Fibroblast of pulmonary artery (primary cell): Measurements from ENCODE around the gene LIG4.

Experiments
- DNase-seq: peaks from one replicate; pipeline ENCODE4 v3.0.0-alpha.2; 2010; ENCODE audit warnings: low read depth
- H3K4me3 ChIP-seq: replicated peaks from 2 replicates; pipeline ENCODE4 v1.5.1; 2011; ENCODE audit warnings: low read depth, mild to moderate bottlenecking, control low read depth, low read length, moderate library complexity
- TF ChIP-seq, protein P1 (sequence below): IDR thresholded peaks from 2 replicates; pipeline ENCODE4 v1.5.1; 2011; ENCODE audit warnings: mild to moderate bottlenecking, control low read depth, low read length, inconsistent platforms; ENCODE audit errors: missing control alignments

The LIG4 gene

DNA sequence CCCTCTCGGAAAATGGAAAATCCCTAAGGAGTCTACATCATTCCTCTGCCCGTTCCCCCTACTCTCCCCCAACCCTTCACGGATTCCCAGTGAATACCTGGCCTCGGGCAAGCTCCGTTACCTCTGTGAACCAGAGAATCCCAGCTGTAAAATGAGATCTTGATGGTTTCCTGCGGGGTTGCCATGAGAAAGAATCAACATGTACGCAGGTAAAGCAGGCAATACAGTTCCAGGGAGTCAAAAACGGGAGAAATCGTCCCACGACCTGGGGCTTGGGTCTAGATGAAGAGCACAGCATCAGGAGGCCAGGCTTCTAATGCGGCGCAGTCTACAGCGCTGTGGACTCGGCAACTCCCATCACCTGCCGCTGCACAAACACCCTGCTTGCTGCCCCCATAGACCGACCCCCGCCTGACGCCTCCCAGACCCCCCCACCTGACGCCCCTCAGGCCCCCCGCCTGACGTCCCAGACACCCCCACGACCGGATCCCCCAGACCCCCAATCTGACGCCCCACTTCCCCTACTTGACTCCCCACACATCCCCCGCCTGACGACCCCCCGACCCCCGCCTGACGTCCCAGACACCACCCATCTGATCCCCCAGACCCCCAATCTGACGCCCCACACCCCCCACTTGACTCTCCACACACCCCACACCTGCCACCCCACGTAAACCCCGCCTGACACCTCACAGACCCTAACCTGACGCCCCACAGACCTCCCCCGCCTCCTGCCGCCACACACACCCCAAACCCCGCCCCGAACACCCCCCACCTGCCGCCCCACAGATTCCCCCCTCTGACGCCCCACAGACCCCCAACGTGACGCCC is 680 bp downstream of the LIG4 start:
- TF ChIP-seq, protein P1, sequence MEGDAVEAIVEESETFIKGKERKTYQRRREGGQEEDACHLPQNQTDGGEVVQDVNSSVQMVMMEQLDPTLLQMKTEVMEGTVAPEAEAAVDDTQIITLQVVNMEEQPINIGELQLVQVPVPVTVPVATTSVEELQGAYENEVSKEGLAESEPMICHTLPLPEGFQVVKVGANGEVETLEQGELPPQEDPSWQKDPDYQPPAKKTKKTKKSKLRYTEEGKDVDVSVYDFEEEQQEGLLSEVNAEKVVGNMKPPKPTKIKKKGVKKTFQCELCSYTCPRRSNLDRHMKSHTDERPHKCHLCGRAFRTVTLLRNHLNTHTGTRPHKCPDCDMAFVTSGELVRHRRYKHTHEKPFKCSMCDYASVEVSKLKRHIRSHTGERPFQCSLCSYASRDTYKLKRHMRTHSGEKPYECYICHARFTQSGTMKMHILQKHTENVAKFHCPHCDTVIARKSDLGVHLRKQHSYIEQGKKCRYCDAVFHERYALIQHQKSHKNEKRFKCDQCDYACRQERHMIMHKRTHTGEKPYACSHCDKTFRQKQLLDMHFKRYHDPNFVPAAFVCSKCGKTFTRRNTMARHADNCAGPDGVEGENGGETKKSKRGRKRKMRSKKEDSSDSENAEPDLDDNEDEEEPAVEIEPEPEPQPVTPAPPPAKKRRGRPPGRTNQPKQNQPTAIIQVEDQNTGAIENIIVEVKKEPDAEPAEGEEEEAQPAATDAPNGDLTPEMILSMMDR: no peak
- H3K4me3 ChIP-seq: peak overlapping the region; percentile 62
- DNase-seq: no peak

- DNase-seq: no peak
- H3K4me3 ChIP-seq: peak overlapping the region; percentile 62
- TF ChIP-seq, protein P1: no peak
Observed at GRCh38 chr13:108213946-108214345, 1.4 kb downstream of the LIG4 start.

DNA sequence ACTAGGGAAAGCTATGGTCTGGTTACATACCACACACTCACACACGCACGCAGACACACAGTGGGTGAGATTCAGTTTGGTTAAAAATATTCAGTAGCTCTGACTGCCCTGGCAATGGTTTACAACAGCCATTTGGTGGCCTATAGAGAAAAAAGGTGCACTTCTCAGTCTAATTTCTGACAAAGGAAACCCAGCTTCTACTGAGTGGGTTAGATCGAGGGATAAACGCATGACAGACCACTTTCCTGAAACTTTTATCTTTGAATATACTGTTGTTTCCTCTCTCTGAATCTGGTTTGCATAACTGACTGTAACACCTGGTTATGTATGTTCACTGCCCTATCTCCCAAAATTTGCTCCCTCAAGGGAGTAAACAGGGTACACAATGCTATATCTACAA is 2.5 kb downstream of the LIG4 start:
- no peak overlapping the region for H3K4me3 ChIP-seq
- no peak for DNase-seq
- TF ChIP-seq, protein P1: no peak

DNA sequence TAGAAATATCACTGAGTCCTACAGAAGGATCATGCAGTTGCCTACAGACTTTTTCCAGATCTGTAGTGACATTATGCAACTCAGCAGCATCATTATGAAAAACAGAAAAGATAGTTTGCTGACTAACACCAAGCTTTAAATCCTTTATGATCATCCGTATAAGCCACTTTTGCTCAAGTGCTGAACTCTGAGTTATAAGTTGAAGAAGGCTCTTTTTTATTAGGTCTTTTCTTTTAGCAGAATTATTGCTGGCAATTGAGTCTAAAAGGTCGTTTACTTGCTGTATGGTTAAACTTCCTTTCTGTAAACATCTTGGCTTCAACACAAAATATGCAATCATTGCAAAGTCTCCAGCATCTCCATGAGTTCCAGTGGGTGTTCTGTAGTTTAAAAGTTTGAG is 4.8 kb downstream of the LIG4 start:
- no peak for DNase-seq
- H3K4me3 ChIP-seq: no peak overlapping the region
- TF ChIP-seq, protein P1: no peak

DNA sequence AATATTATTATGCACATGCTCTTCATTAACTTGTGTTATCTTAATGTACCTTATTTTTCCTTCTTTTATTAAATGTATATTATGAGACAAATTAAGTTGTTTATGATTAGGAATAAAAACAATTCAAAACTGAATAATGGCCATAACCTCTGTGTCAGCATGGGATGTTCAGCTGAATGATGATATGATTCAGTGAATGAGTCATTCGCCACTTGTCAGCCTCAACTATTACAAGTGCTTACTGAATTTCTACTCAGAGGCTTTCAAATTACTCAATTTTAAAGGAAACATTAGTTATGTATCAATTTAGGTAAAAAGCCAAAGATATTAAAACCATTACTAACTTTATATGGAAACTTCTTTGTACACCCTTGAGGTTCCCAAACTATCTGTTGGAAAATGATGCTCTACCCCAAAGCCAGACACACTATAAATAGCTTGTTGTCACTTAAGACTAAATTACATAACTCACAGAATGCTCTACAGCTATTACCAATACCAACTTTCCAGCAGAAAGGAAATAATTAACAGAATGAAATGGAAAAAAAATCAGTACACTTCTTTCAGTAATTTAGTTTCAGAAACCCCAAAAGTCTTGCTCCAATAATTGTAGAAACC is 14.4 kb downstream of the LIG4 start:
- peak; percentile 13 for DNase-seq
- TF ChIP-seq, protein P1: no peak
- H3K4me3 ChIP-seq: no peak overlapping the region

DNA sequence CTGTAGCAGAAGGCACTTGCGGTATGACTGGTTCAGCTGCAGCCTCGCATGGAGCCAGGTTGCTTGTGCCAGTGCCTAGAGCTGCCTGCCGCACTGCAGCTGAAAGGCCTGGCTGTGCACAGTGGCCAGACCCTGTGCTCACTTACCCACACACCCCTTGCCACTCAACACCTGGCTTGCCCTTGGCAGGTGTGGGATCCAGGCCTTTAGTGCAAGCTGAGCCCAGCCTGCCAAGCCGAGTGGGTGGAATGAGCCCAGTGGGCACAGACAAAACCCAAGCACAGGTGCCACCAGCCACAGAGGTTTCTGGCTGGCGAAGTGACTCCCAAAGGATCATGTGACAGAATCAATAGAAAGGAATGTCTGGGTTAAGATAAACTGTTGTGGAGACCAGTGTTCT is 19.5 kb downstream of the LIG4 start:
- no peak for DNase-seq
- no peak overlapping the region for H3K4me3 ChIP-seq
- TF ChIP-seq, protein P1: no peak

DNA sequence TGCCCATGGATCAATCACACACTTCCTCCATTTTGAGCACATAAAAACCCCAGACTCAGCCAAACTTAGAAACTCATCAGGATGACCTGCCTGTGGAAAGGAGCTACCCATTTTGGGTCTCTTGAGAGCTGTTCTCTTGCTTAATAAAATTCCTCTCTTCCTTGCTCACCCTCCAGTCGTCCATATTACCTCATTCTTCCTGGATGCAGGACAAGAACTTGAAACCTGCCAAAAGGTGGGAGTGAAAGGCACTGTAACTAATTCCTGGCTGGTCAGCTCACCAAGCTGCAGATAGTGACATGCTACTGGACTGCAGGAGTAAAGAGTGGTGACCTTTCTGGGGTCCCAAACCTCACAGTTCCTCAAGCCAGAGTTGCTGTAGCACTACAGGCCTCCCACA is 20.2 kb downstream of the LIG4 start:
- H3K4me3 ChIP-seq: no peak overlapping the region
- DNase-seq: peak; percentile 24
- TF ChIP-seq, protein P1: no peak
